ENCODE results near the gene SMOC1. TPM values are rescaled to one million over a fixed set of nuclear protein-coding genes. Genes with fewer than 3 reads are reported as not detected.

Gene SMOC1
- total RNA-seq, 1 donor from 2014 or later: 4.4 TPM

DNA sequence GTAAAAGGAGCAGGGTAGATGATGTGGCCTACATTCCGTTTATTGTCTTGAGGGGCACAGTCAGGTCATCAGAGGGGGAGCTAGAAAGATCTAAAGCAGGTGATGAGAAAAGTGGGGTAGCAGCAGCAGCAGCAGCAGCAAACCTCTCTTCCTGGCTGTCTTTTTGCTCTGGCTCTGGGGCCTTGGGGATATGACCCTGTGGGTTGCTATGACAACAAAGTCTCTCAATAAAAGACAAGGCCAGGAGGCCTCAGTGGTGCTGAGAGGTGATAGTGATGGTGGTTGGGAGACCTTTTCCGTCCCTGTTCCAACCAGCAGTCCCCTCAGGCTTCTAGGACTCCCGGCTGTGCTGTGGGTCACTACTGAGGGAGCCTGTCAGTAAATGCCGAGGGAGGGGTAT lies 170.9 kb downstream of the SMOC1 start:
- TF ChIP-seq, protein P1, sequence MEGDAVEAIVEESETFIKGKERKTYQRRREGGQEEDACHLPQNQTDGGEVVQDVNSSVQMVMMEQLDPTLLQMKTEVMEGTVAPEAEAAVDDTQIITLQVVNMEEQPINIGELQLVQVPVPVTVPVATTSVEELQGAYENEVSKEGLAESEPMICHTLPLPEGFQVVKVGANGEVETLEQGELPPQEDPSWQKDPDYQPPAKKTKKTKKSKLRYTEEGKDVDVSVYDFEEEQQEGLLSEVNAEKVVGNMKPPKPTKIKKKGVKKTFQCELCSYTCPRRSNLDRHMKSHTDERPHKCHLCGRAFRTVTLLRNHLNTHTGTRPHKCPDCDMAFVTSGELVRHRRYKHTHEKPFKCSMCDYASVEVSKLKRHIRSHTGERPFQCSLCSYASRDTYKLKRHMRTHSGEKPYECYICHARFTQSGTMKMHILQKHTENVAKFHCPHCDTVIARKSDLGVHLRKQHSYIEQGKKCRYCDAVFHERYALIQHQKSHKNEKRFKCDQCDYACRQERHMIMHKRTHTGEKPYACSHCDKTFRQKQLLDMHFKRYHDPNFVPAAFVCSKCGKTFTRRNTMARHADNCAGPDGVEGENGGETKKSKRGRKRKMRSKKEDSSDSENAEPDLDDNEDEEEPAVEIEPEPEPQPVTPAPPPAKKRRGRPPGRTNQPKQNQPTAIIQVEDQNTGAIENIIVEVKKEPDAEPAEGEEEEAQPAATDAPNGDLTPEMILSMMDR (IDR thresholded peaks at IDR 0.05; ENCODE audit: borderline replicate concordance): no peak
- no peaks in the 10 kb centered on the region for H3K36me3 ChIP-seq
- peaks cover 70% of the 10 kb centered on the region for H3K27me3 ChIP-seq (ENCODE audit: low read depth)
- no peak overlapping the region for H3K27ac ChIP-seq (replicated peaks)
- no peaks in the 10 kb centered on the region for H3K4me1 ChIP-seq
- no peaks in the 10 kb centered on the region for H3K9me3 ChIP-seq (replicated peaks)
- DNase-seq: no peak
- intact Hi-C loops (cut with micrococcal nuclease): no loop called here
- no peak overlapping the region for H3K4me3 ChIP-seq

GRCh38 chr14:70052990-70053389 lies 173.8 kb downstream of the SMOC1 start:
- H3K4me3 ChIP-seq: no peak overlapping the region
- DNase-seq: no peak
- TF ChIP-seq, protein P1 (IDR thresholded peaks at IDR 0.05; ENCODE audit: borderline replicate concordance): no peak
- intact Hi-C loops (cut with micrococcal nuclease): no loop called here
- peaks cover 70% of the 10 kb centered on the region for H3K27me3 ChIP-seq (ENCODE audit: low read depth)
- no peaks in the 10 kb centered on the region for H3K9me3 ChIP-seq (replicated peaks)
- no peaks in the 10 kb centered on the region for H3K36me3 ChIP-seq
- H3K27ac ChIP-seq (replicated peaks): no peak overlapping the region
- H3K4me1 ChIP-seq: no peaks in the 10 kb centered on the region

DNA sequence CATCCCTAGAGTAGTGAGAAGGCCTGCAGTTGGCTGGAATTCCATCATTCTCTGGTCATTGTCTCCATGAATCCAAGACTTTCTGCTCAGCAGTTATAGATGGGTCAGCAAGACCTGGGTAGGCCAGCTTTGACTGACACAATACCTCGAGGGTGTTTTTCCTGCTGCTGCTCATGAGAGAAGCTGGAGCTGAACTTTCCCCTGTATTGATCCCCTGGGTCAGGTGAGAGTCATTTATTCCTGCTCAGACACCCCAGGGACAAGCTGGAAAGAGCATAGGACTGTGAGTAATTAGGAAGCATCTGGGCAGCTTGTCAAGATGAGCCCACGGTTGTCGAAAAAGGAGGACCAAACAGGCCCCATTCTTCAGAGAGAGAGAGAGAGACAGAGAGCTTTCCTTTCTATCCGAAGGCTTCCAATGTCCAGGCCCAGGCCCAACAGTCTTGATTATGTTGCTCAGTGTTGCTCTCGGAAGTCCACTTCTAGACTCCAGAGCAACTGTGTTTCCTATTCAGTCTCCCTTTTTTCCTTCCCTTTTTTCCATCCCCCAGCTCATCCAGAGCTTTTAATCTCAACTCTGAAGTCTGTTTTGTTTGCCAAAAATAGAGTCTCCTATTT lies 178.4 kb downstream of the SMOC1 start:
- no peaks in the 10 kb centered on the region for H3K9me3 ChIP-seq (replicated peaks)
- no peaks in the 10 kb centered on the region for H3K4me1 ChIP-seq
- H3K36me3 ChIP-seq: no peaks in the 10 kb centered on the region
- H3K27me3 ChIP-seq (ENCODE audit: low read depth): peaks cover 81% of the 10 kb centered on the region
- TF ChIP-seq, protein P1 (IDR thresholded peaks at IDR 0.05; ENCODE audit: borderline replicate concordance): no peak
- no peak for DNase-seq
- no peak overlapping the region for H3K4me3 ChIP-seq
- no peak overlapping the region for H3K27ac ChIP-seq (replicated peaks)
- intact Hi-C loops (cut with micrococcal nuclease): no loop called here

- TF ChIP-seq, protein P1 (IDR thresholded peaks at IDR 0.05; ENCODE audit: borderline replicate concordance): no peak
- H3K36me3 ChIP-seq: no peaks in the 10 kb centered on the region
- H3K9me3 ChIP-seq (replicated peaks): no peaks in the 10 kb centered on the region
- no peak overlapping the region for H3K27ac ChIP-seq (replicated peaks)
- H3K27me3 ChIP-seq (ENCODE audit: low read depth): peaks cover 92% of the 10 kb centered on the region
- DNase-seq: no peak
- H3K4me3 ChIP-seq: no peak overlapping the region
- intact Hi-C loops (cut with micrococcal nuclease): no loop called here
- H3K4me1 ChIP-seq: no peaks in the 10 kb centered on the region
Measured at GRCh38 chr14:70059545-70059944, 180.3 kb downstream of the SMOC1 start.

GRCh38 chr14:70061108-70061507 lies 181.9 kb downstream of the SMOC1 start:
- no peaks in the 10 kb centered on the region for H3K9me3 ChIP-seq (replicated peaks)
- H3K27ac ChIP-seq (replicated peaks): no peak overlapping the region
- TF ChIP-seq, protein P1 (IDR thresholded peaks at IDR 0.05; ENCODE audit: borderline replicate concordance): no peak

More at GRCh38 chr14:70061108-70061507, 181.9 kb downstream of the SMOC1 start:
- H3K27me3 ChIP-seq (ENCODE audit: low read depth): peaks cover 92% of the 10 kb centered on the region
- H3K4me1 ChIP-seq: no peaks in the 10 kb centered on the region
- H3K4me3 ChIP-seq: no peak overlapping the region
- no peaks in the 10 kb centered on the region for H3K36me3 ChIP-seq
- intact Hi-C loops (cut with micrococcal nuclease): no loop called here
- no peak for DNase-seq

Data from left ventricle myocardium inferior (tissue), 1 donor.